Activated naive CD4-positive, alpha-beta T cell treated with anti-CD3 and anti-CD28 coated beads, Interleukin-2, amount 50 U/mL, for 16 hours (primary cell): ENCODE measurements around the gene MPZL3.

Source experiments
- DNase-seq: peaks from one replicate; pipeline ENCODE4 v3.0.0-alpha.2; 2020

Gene MPZL3

GRCh38 chr11:118176778-118177134 is 75.4 kb downstream of the MPZL3 start:
- DNase-seq = no peak
